GM12878 (cell line): ENCODE results near the gene POLG. TPM values are rescaled to one million over a fixed set of nuclear protein-coding genes. Genes with fewer than 3 reads are reported as not detected.

Experiments
- SIX5 ChIP-seq: IDR thresholded peaks from 2 replicates; pipeline ENCODE4 v1.6.1; 2011; ENCODE audit warnings: mild to moderate bottlenecking, low read depth, low read length, moderate library complexity; ENCODE audit not compliant: severe bottlenecking
- SREBF1 ChIP-seq: IDR thresholded peaks from 2 replicates; pipeline ENCODE4 v1.6.1; 2012; ENCODE audit warnings: mild to moderate bottlenecking, low read length
- polyA plus RNA-seq, 11 experiments: library from polyadenylated mRNA; depleted of rRNA in 4 of 11; unstranded in 6 of 11; stranded (reverse) in 5 of 11; fragments of >200 nt; fragmentation: Nextera tagmentation in 4 of 11; fragmentation: Illumina TruSeq in 1 of 11; extraction: Ambion mirVana in 4 of 11; extraction: Trizol in 1 of 11; gene quantifications; 1 replicate in 1 of 11; 2 replicates in 10 of 11; pipeline versions ENCODE4 v1.2.1 to v1.2.3, GENCODE V29; 2011 to 2016; ENCODE audit warnings: inconsistent platforms in 2 of 11, missing spikeins in 2 of 11, low read depth in 1 of 11
- total RNA-seq, 4 experiments: library from RNA; depleted of rRNA in 3 of 4; stranded (reverse); fragments of >200 nt in 3 of 4; fragmentation: Illumina TruSeq in 1 of 4; extraction: Trizol in 1 of 4; gene quantifications; 2 replicates each; pipeline versions ENCODE4 v1.2.1 to v1.2.3, GENCODE V29; 2013 to 2021
- TF ChIP-seq, protein P1 (sequence below): IDR thresholded peaks from 2 replicates; pipeline ENCODE4 v1.6.1; 2012; ENCODE audit warnings: improper control_type of control experiment, low read depth, low read length; ENCODE audit not compliant: insufficient replicate concordance
- TF ChIP-seq, protein P2 (sequence below): IDR thresholded peaks from 2 replicates; pipeline ENCODE4 v1.6.1; 2012; ENCODE audit warnings: mild to moderate bottlenecking, low read depth, low read length
- TF ChIP-seq, protein P3 (sequence below): fragments of 450-650 bp; formaldehyde crosslinking; IDR thresholded peaks from 2 replicates; pipeline ENCODE4 v1.5.0; 2022; ENCODE audit warnings: mild to moderate bottlenecking, missing genetic modification characterization

The POLG gene
- total and polyA plus RNA-seq, 10 of the 15 experiments (the other 5 are each of a cell fraction or from before 2014, with no cell fraction given), result 14.8 to 71.1 (median 33.0) TPM

DNA sequence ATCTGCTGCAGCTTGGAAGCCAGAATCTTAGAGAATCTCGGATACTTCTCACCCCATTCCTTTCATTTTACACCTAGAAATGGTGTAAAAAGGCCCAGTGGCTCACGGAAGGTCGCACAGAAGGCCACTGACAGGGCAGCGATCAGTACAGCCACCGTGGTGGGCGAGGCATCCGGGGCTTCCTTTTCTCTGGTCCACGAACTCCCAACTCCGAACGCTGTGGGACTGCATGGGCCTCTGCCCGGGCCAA lies 36.3 kb upstream of the POLG start (continued):
- TF ChIP-seq, protein P1, sequence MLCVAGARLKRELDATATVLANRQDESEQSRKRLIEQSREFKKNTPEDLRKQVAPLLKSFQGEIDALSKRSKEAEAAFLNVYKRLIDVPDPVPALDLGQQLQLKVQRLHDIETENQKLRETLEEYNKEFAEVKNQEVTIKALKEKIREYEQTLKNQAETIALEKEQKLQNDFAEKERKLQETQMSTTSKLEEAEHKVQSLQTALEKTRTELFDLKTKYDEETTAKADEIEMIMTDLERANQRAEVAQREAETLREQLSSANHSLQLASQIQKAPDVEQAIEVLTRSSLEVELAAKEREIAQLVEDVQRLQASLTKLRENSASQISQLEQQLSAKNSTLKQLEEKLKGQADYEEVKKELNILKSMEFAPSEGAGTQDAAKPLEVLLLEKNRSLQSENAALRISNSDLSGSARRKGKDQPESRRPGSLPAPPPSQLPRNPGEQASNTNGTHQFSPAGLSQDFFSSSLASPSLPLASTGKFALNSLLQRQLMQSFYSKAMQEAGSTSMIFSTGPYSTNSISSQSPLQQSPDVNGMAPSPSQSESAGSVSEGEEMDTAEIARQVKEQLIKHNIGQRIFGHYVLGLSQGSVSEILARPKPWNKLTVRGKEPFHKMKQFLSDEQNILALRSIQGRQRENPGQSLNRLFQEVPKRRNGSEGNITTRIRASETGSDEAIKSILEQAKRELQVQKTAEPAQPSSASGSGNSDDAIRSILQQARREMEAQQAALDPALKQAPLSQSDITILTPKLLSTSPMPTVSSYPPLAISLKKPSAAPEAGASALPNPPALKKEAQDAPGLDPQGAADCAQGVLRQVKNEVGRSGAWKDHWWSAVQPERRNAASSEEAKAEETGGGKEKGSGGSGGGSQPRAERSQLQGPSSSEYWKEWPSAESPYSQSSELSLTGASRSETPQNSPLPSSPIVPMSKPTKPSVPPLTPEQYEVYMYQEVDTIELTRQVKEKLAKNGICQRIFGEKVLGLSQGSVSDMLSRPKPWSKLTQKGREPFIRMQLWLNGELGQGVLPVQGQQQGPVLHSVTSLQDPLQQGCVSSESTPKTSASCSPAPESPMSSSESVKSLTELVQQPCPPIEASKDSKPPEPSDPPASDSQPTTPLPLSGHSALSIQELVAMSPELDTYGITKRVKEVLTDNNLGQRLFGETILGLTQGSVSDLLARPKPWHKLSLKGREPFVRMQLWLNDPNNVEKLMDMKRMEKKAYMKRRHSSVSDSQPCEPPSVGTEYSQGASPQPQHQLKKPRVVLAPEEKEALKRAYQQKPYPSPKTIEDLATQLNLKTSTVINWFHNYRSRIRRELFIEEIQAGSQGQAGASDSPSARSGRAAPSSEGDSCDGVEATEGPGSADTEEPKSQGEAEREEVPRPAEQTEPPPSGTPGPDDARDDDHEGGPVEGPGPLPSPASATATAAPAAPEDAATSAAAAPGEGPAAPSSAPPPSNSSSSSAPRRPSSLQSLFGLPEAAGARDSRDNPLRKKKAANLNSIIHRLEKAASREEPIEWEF, result no peak
- TF ChIP-seq, protein P2, sequence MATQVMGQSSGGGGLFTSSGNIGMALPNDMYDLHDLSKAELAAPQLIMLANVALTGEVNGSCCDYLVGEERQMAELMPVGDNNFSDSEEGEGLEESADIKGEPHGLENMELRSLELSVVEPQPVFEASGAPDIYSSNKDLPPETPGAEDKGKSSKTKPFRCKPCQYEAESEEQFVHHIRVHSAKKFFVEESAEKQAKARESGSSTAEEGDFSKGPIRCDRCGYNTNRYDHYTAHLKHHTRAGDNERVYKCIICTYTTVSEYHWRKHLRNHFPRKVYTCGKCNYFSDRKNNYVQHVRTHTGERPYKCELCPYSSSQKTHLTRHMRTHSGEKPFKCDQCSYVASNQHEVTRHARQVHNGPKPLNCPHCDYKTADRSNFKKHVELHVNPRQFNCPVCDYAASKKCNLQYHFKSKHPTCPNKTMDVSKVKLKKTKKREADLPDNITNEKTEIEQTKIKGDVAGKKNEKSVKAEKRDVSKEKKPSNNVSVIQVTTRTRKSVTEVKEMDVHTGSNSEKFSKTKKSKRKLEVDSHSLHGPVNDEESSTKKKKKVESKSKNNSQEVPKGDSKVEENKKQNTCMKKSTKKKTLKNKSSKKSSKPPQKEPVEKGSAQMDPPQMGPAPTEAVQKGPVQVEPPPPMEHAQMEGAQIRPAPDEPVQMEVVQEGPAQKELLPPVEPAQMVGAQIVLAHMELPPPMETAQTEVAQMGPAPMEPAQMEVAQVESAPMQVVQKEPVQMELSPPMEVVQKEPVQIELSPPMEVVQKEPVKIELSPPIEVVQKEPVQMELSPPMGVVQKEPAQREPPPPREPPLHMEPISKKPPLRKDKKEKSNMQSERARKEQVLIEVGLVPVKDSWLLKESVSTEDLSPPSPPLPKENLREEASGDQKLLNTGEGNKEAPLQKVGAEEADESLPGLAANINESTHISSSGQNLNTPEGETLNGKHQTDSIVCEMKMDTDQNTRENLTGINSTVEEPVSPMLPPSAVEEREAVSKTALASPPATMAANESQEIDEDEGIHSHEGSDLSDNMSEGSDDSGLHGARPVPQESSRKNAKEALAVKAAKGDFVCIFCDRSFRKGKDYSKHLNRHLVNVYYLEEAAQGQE, result no peak
- no peak for TF ChIP-seq SIX5
- TF ChIP-seq, protein P3, sequence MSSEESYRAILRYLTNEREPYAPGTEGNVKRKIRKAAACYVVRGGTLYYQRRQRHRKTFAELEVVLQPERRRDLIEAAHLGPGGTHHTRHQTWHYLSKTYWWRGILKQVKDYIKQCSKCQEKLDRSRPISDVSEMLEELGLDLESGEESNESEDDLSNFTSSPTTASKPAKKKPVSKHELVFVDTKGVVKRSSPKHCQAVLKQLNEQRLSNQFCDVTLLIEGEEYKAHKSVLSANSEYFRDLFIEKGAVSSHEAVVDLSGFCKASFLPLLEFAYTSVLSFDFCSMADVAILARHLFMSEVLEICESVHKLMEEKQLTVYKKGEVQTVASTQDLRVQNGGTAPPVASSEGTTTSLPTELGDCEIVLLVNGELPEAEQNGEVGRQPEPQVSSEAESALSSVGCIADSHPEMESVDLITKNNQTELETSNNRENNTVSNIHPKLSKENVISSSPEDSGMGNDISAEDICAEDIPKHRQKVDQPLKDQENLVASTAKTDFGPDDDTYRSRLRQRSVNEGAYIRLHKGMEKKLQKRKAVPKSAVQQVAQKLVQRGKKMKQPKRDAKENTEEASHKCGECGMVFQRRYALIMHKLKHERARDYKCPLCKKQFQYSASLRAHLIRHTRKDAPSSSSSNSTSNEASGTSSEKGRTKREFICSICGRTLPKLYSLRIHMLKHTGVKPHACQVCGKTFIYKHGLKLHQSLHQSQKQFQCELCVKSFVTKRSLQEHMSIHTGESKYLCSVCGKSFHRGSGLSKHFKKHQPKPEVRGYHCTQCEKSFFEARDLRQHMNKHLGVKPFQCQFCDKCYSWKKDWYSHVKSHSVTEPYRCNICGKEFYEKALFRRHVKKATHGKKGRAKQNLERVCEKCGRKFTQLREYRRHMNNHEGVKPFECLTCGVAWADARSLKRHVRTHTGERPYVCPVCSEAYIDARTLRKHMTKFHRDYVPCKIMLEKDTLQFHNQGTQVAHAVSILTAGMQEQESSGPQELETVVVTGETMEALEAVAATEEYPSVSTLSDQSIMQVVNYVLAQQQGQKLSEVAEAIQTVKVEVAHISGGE, result no peak
- TF ChIP-seq SREBF1, result no peak
